ENCODE results near the gene NDUFC1. TPM values are rescaled to one million over a fixed set of nuclear protein-coding genes. Genes with fewer than 3 reads are reported as not detected.
"Not testable (repeated sequence)": the region's sequence is repeated elsewhere in the genome, so short reads cannot be mapped to it uniquely, and the experiment has no call there.

The NDUFC1 gene
- 212 TPM for polyA plus RNA-seq (2012; ENCODE audit: insufficient read depth, insufficient read length)

- peak; percentile 59 for DNase-seq (ENCODE audit: low read depth, low spot score)
- peak within 1 kb of the TSS; percentile 91 for H3K4me3 ChIP-seq (ENCODE audit: low read length)
These were observed at the start of gene NDUFC1 for GRCh38 chr4:139301821-139302611. Gene NDUFC1, minus strand, starts transcription at chr4:139302477. Its CDS starts 6,679 bp downstream, at chr4:139295798.

DNA sequence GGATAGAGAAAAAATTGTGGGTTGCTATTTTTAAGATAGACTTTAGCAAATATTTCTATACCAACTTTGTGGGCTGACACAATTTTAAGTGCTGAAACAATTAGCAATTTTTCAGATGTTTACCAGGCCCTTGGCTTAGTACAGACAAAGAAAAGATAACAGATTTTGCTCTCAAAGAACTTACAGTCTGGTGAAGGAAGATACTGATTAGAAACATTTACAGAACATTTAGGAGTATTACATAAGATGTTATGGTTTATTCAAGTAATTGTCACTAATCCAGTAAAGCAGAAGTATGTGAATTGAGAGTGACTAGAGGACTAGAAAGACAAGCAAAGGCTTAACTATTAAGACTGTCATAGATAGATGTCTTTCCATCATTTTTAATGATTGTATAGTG is 35.3 kb upstream of the NDUFC1 start:
- DNase-seq (ENCODE audit: low read depth, low spot score), result no peak

DNA sequence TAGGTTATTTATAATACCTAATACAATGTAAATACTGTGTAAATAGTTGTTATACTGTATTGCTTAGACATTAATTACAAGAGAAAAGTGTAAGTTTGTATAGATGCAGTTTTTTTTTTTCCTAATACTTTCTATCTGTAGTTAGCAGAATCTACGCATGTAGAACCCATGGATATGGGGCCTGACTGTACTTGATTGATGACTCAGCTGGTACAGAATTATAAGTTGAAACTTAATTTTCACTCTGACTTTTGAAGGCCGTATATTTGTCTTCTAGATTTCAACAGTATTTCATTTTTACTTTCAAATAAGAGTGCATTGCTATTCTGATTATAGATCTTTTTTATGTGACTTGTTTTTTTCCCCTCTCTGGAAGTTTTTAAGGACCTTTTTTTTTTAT is 30.8 kb upstream of the NDUFC1 start:
- no peak for DNase-seq (ENCODE audit: low read depth, low spot score)
- H3K4me3 ChIP-seq (ENCODE audit: low read length), result no peak overlapping the region

More for the DNA sequence above, 35.3 kb upstream of the NDUFC1 start:
- H3K4me3 ChIP-seq (ENCODE audit: low read length), result no peak overlapping the region

DNA sequence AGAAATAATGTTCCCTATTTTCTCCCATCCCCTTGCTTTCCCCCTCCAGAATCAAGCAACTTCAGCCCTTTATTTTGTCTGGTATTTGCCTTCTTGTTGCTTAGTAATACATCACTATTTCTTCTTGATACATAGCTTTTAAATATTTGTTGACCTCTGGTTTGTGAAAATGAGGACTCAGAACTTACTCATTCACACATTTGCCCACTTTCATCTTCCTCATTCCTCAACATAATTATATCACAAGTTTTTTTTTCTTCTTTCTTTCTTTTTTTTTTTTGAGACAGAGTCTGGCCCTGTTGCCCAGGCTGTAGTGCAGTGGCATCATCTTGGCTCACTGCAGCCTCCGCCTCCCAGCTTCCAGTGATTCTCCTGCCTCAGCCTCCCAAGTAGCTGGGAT is 28.9 kb upstream of the NDUFC1 start:
- no peak for DNase-seq (ENCODE audit: low read depth, low spot score)

DNA sequence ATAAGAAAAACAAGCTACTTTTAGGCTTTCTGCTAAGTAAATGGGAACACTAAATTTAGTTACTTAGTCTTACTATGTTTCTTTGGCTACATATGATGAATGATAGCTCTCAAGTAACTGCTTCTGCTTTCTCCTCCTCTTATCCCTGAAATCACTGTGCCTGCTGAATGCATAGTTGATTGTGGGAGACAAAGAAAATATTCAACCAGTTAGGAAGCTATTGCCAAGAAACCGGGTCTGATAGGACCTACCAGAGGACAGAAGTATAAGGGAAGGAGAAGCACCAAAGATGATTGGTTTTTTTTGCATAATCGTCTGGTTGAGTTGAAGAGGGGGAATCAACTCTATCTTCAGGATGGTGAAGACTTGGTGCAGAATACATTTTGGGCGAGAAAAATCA is 28.0 kb upstream of the NDUFC1 start:
- no peak for DNase-seq (ENCODE audit: low read depth, low spot score)
- H3K4me3 ChIP-seq (ENCODE audit: low read length), result no peak overlapping the region

More for the DNA sequence above, 28.9 kb upstream of the NDUFC1 start:
- H3K4me3 ChIP-seq (ENCODE audit: low read length), result no peak overlapping the region

- no peak for DNase-seq (ENCODE audit: low read depth, low spot score)
- H3K4me3 ChIP-seq (ENCODE audit: low read length), result no peak overlapping the region
These were observed 27.5 kb upstream of the NDUFC1 start for GRCh38 chr4:139329665-139330200.

DNA sequence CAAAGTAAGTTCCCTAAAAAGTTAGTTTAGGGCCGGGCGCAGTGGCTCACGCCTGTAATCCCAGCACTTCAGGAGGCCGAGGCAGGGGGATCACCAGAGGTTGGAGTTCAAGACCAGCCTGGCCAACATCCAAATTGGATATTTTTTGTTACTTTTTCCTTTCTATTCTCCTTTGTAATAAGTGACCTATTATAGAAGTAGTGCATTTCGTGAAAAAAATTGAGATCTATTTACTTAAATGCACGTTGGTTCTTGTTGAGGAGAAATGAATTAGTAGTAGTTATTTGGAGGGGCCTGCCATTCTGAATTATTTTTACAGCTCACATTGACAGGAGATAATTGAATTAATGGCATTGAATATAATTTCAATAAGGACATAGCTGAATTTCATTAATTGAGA is 22.3 kb upstream of the NDUFC1 start:
- H3K4me3 ChIP-seq (ENCODE audit: low read length), result no peak overlapping the region
- DNase-seq (ENCODE audit: low read depth, low spot score), result no peak

DNA sequence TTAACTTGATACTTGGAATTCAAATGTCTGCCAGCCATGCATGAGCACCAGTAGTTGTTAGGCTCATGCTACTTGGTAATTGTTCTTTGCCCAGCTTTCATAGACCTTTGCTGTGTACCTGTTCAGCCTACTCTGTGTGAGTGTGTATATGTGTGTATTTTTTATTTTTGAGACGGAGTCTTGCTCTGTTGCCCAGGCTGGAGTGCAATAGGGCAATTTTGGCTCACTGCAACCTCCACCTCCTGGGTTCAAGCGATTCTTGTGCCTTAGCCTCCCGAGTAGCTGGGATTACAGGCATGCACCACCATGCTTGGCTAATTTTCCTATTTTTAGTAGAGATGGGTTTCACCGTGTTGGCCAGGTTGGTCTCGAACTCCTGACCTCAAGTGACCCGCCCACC is 20.3 kb upstream of the NDUFC1 start:
- not testable (repeated sequence) for DNase-seq (ENCODE audit: low read depth, low spot score); H3K4me3 ChIP-seq (ENCODE audit: low read length)

DNA sequence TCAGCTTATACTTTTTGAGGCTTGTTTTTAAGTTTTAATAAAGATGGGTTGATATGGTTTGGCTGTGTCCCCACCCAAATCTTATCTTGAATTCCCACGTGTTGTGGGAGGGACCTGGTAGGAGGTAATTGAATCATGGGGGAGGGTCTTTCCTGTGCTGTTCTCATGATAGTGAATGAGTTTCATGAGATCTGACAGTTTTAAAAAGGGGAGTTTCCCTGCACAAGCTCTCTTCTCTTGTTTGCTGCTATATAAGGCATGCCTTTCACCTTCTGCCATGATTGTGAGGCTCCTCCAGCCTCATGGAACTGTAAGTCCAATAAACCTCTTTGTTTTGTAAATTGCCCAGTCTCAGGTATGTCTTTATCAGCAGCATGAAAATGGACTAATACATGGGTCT is 19.8 kb upstream of the NDUFC1 start:
- not testable (repeated sequence) for H3K4me3 ChIP-seq (ENCODE audit: low read length); DNase-seq (ENCODE audit: low read depth, low spot score)

DNA sequence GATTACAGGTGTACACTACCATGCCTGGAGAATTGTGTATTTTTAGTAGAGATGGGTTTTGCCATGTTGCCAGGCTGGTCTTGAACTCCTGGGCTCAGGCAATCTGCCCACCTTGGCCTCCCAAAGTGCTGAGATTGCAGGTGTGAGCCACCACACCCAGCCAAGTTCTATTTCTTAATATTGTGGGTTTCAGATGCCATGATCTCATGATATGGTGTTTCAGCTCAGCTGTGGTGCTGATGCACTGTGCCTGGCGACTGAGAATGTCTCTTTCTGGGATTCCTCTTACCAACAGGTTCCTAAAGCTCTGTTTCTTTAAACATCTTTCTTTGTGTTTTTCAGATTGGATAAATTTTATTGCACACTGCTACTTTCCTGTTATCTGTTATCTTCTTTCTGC is 17.3 kb upstream of the NDUFC1 start:
- no peak for DNase-seq (ENCODE audit: low read depth, low spot score)
- no peak overlapping the region for H3K4me3 ChIP-seq (ENCODE audit: low read length)

- DNase-seq (ENCODE audit: low read depth, low spot score), result no peak
- no peak overlapping the region for H3K4me3 ChIP-seq (ENCODE audit: low read length)
These were observed 15.4 kb upstream of the NDUFC1 start for GRCh38 chr4:139317635-139318034.

DNA sequence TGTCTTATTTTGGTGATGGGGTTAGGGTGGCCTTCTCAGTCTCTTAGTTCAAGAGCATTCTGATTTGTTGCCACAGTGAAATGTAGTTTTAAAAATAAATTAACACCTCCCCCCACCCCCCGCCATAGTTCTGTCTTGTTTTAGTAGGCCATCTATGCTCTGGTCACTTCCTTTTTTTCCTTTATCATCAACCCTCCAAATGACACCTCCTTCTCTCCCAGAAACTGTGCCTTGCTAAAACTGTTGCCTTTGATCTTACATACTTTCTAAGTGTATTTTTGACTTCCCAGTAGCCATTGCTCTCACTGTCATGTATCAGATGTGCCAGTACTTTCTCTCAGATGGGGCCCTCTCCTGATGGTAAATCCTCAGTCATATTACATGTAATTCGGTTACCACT is 14.5 kb upstream of the NDUFC1 start:
- DNase-seq (ENCODE audit: low read depth, low spot score), result no peak

GRCh38 chr4:139315221-139315675 is 13.0 kb upstream of the NDUFC1 start:
- no peak overlapping the region for H3K4me3 ChIP-seq (ENCODE audit: low read length)
- DNase-seq (ENCODE audit: low read depth, low spot score), result no peak

More for the DNA sequence above, 14.5 kb upstream of the NDUFC1 start:
- H3K4me3 ChIP-seq (ENCODE audit: low read length), result no peak overlapping the region

DNA sequence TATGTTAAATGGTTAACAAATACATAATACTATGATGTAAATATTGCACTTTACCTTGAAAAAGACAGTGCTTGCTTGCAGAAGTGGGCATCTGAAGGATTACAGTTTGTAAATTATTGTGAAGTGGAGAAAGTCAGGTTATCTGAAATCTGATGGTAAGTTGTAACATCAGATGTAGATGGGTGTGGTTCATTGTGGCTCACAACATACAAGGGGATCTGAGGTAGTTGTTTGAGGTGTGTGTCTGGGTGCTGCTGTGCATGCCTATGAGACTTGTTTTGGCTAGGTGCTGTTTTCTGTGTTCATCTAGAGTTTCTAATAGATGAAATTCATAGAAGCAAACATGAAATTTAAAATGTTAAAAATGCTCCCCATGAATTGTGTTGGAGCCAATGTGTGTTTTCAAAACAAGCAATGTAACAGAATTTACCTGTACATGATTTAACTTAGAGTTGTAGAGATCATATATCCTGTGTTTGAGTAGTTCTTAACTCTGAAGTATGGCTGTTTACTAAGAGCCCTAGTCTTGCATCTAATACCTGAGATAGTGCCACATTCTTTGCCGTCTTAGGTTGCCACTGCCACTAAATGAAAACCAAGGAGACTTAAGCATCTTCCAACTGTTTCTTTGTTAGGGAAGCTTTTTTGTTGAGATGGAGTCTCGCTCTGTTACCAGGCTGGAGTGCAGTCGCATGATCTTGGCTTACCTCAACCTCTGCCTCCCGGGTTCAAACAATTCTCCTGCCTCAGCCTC is 11.9 kb upstream of the NDUFC1 start:
- no peak overlapping the region for H3K4me3 ChIP-seq (ENCODE audit: low read length)
- DNase-seq (ENCODE audit: low read depth, low spot score), result no peak

DNA sequence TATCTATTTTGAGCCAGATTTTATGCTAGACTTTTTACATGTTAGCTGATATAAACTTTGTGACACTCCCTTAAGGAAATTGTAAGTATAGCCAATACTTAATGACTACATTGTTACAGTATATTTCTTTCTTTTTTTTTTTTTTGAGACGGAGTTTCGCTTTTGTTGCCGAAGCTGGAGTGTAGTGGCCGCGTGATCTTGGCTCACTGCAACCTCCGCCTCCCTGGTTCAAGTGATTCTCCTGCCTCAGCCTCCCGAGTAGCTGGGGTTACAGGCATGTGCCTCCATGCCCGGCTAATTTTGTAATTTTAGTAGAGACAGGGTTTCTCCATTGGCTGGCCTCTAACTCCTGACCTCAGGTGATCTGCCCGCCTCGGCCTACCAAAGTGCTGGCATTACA is 11.1 kb upstream of the NDUFC1 start:
- not testable (repeated sequence) for H3K4me3 ChIP-seq (ENCODE audit: low read length); DNase-seq (ENCODE audit: low read depth, low spot score)

DNA sequence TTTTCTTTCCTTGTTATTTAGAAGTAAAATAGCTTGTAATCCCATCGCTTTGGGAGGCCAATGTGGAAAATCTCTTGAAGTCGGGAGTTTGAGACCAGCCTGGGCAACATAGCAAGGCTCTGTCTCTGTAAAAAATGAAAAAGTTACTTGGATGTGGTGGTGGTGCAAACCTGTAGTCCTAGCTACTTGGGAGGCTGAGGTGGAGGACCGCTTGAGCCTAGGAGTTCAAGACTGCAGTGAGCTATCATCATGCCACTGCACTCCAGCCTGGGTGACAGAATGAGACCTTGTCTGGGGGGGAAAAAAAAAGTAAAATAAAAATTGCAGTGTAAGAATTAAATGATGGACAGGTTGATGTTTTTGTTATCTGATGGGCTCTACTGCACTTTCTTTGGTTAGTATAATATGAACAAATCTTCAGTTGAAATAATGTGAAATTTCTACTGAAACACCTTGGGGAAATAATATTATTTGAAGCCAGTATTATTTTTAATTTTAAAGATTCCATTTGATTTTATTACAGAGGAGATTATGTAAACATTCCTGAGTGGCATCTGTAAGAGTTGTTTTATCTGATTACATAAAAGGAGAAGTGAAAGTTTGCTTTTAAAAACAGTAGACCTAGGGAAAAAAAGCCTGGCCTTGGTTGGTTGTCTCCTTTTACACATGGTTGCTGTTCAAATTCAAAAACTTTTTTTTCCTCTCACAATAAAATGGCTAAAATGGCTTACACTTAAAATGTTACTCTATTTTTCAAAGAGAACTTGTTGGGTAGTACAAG is 10.5 kb upstream of the NDUFC1 start:
- H3K4me3 ChIP-seq (ENCODE audit: low read length), result no peak overlapping the region
- DNase-seq (ENCODE audit: low read depth, low spot score), result no peak

DNA sequence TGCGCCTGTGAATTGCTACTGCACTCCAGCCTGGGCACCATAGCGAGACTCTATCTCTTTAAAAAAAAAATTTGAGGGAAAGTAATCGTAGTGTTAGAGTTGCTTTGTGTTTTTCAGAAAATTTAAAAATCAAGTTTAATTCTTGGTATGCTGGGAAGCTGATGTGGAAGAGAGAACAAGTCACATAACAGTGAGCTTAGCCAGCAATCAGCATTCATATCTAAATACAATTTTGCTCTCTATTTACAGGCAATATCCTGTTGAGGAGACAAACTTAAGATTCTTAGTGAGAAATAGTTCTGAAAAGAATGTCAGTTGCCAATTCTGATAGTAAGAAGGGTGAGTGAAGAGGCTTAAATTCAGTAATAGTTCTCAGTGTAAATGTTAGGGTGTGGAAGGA is 9.6 kb upstream of the NDUFC1 start:
- DNase-seq (ENCODE audit: low read depth, low spot score), result no peak
- no peak overlapping the region for H3K4me3 ChIP-seq (ENCODE audit: low read length)

DNA sequence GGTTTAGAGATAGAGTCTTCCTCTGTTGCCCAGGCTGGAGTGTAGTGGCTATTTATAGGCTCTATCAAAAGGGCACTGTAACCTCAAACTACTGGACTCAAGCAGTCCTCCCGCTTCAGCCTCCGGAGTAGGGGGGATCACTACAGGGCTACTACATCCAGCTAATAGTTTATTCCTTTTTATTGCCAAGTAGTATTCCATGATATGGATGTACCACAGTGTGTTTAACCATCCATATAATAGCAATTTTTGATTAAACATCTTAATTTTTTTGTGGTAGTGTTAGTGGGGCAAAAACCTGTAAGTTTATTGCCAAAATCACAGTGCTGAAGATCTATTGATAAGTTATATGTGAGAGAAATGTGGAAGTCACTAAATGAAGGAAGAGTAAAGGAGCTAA is 2.6 kb upstream of the NDUFC1 start:
- no peak overlapping the region for H3K4me3 ChIP-seq (ENCODE audit: low read length)
- DNase-seq (ENCODE audit: low read depth, low spot score), result no peak

GRCh38 chr4:139301113-139301820 is 1.0 kb downstream of the NDUFC1 start, which contains the start of gene NAA15:
Gene NAA15, plus strand, starts transcription at chr4:139301505. Its CDS starts 273 bp downstream, at chr4:139301778.
- H3K4me3 ChIP-seq (ENCODE audit: low read length), result peak within 1 kb of the TSS; percentile 91
- peak; percentile 98 for DNase-seq (ENCODE audit: low read depth, low spot score)

Measured in Jurkat, Clone E6-1 (cell line).